H9 (cell line): ENCODE data around the gene SYNE3. TPM values are rescaled to one million over a fixed set of nuclear protein-coding genes. Genes with fewer than 3 reads are reported as not detected.

Source experiments
- DNase-seq: peaks from one replicate; pipeline ENCODE4 v3.0.0-alpha.2; 2017
- H2AFZ ChIP-seq: one replicate; pipeline ENCODE4 v1.6.1; 2013; ENCODE audit warnings: mild to moderate bottlenecking, low read length, control low read depth, moderate library complexity
- H2AK5ac ChIP-seq: 2 replicates; pipeline ENCODE4 v1.6.1; 2013; ENCODE audit warnings: low read length, control low read depth, mixed read lengths; ENCODE audit not compliant: insufficient read length
- H2BK120ac ChIP-seq: one replicate; pipeline ENCODE4 v1.6.1; 2013; ENCODE audit warnings: low read depth, mild to moderate bottlenecking, low read length, control low read depth, inconsistent platforms; ENCODE audit not compliant: poor library complexity, severe bottlenecking
- H2BK12ac ChIP-seq: 2 replicates; pipeline ENCODE4 v1.6.1; 2013; ENCODE audit warnings: low read length, control low read depth, mixed read lengths, low read depth; ENCODE audit not compliant: insufficient read length
- H2BK15ac ChIP-seq: 2 replicates; pipeline ENCODE4 v1.6.1; 2013; ENCODE audit warnings: low read depth, low read length, control low read depth
- H2BK20ac ChIP-seq: one replicate; pipeline ENCODE4 v1.6.1; 2013; ENCODE audit warnings: low read depth, mild to moderate bottlenecking, low read length, control low read depth, inconsistent platforms; ENCODE audit not compliant: poor library complexity, severe bottlenecking
- H2BK5ac ChIP-seq: 2 replicates; pipeline ENCODE4 v1.6.1; 2013; ENCODE audit warnings: low read length, control low read depth, mixed read lengths; ENCODE audit not compliant: insufficient read length
- H3K14ac ChIP-seq: 2 replicates; pipeline ENCODE4 v1.6.1; 2013; ENCODE audit warnings: low read length, control low read depth; ENCODE audit not compliant: insufficient read depth
- H3K18ac ChIP-seq: 2 replicates; pipeline ENCODE4 v1.6.1; 2013; ENCODE audit warnings: low read depth, mild to moderate bottlenecking, mixed read lengths, low read length, control low read depth; ENCODE audit not compliant: insufficient read length
- H3K23ac ChIP-seq: 2 replicates; pipeline ENCODE4 v1.6.1; 2013; ENCODE audit warnings: low read length, control low read depth, mixed read lengths, low read depth; ENCODE audit not compliant: insufficient read length
- H3K23me2 ChIP-seq: 2 replicates; pipeline ENCODE4 v1.6.1; 2013; ENCODE audit warnings: low read depth, mild to moderate bottlenecking, mixed read lengths, low read length, control low read depth; ENCODE audit not compliant: insufficient read length, poor library complexity, severe bottlenecking
- H3K27ac ChIP-seq: 2 replicates; pipeline ENCODE4 v1.5.1; 2013; ENCODE audit warnings: low read length, control low read depth, mixed read lengths, low read depth; ENCODE audit not compliant: insufficient read length
- H3K27me3 ChIP-seq: 2 replicates; pipeline ENCODE4 v1.6.1; 2013; ENCODE audit warnings: low read length, control low read depth, inconsistent platforms; ENCODE audit not compliant: insufficient read depth
- H3K4ac ChIP-seq: 2 replicates; pipeline ENCODE4 v1.6.1; 2013; ENCODE audit warnings: low read depth, mild to moderate bottlenecking, control low read depth, inconsistent platforms, low read length, moderate library complexity
- H3K4me1 ChIP-seq: 2 replicates; pipeline ENCODE4 v1.6.1; 2013; ENCODE audit warnings: low read length, control low read depth, inconsistent platforms; ENCODE audit not compliant: insufficient read depth
- H3K4me2 ChIP-seq: 2 replicates; pipeline ENCODE4 v1.6.1; 2013; ENCODE audit warnings: low read length, control low read depth, mixed read lengths; ENCODE audit not compliant: insufficient read length, insufficient read depth
- H3K56ac ChIP-seq: 2 replicates; pipeline ENCODE4 v1.6.1; 2013; ENCODE audit warnings: low read depth, mild to moderate bottlenecking, mixed read lengths, low read length, control low read depth; ENCODE audit not compliant: insufficient read length
- H3K79me1 ChIP-seq: 2 replicates; pipeline ENCODE4 v1.6.1; 2013; ENCODE audit warnings: low read depth, mild to moderate bottlenecking, moderate library complexity, low read length, control low read depth, inconsistent platforms; ENCODE audit not compliant: insufficient read depth, poor library complexity, severe bottlenecking
- H3K79me2 ChIP-seq: 2 replicates; pipeline ENCODE4 v1.6.1; 2013; ENCODE audit warnings: low read length, control low read depth, inconsistent platforms; ENCODE audit not compliant: insufficient read depth
- H3K9ac ChIP-seq: 2 replicates; pipeline ENCODE4 v1.6.1; 2013; ENCODE audit warnings: low read length, control low read depth, mixed read lengths; ENCODE audit not compliant: insufficient read length; ENCODE audit errors: extremely low read depth
- H3K9me3 ChIP-seq: one replicate; pipeline ENCODE4 v1.6.1; 2013; ENCODE audit warnings: low read depth, low read length, inconsistent platforms; ENCODE audit not compliant: control insufficient read depth
- H3T11ph ChIP-seq: one replicate; pipeline ENCODE4 v1.6.1; 2013; ENCODE audit warnings: mild to moderate bottlenecking, low read length, control low read depth, inconsistent platforms
- H4K20me1 ChIP-seq: one replicate; pipeline ENCODE4 v1.6.1; 2013; ENCODE audit not compliant: control insufficient read depth, insufficient read length, insufficient read depth
- H4K5ac ChIP-seq: 2 replicates; pipeline ENCODE4 v1.6.1; 2013; ENCODE audit warnings: low read depth, mild to moderate bottlenecking, mixed read lengths, low read length, control low read depth; ENCODE audit not compliant: insufficient read length
- H4K8ac ChIP-seq: replicated peaks from 2 replicates; pipeline ENCODE4 v1.6.1; 2013; ENCODE audit warnings: low read length, control low read depth, mixed read lengths, low read depth; ENCODE audit not compliant: insufficient read length
- H4K91ac ChIP-seq: 2 replicates; pipeline ENCODE4 v1.6.1; 2013; ENCODE audit warnings: low read depth, mild to moderate bottlenecking, moderate library complexity, mixed read lengths, low read length, control low read depth; ENCODE audit not compliant: insufficient read length
- H3K27ac Mint-ChIP-seq, 3 experiments: 2 replicates in 2 of 3; 3 replicates in 1 of 3; pipeline ENCODE4 v1.8.0; 2020 to 2021; ENCODE audit warnings: mixed read lengths in 3 of 3, mild to moderate bottlenecking in 1 of 3, moderate library complexity in 1 of 3
- H3K27me3 Mint-ChIP-seq: 2 replicates; pipeline ENCODE4 v1.8.0; 2021; ENCODE audit warnings: low read depth, mild to moderate bottlenecking, moderate library complexity, mixed read lengths
- H3K36me3 Mint-ChIP-seq, 3 experiments: 2 replicates in 2 of 3; 3 replicates in 1 of 3; pipeline ENCODE4 v1.8.0; 2020 to 2021; ENCODE audit warnings: low read depth in 3 of 3, mixed read lengths in 3 of 3; ENCODE audit not compliant: insufficient read depth in 1 of 3
- H3K4me1 Mint-ChIP-seq, 2 experiments: 2 replicates each; pipeline ENCODE4 v1.8.0; 2020; ENCODE audit warnings: mixed read lengths in 2 of 2
- H3K4me3 Mint-ChIP-seq, 2 experiments: 2 replicates in 1 of 2; 3 replicates in 1 of 2; pipeline ENCODE4 v1.8.0; 2020 to 2021; ENCODE audit warnings: mild to moderate bottlenecking in 2 of 2, mixed read lengths in 2 of 2, moderate library complexity in 1 of 2
- H3K9me3 Mint-ChIP-seq, 2 experiments: 2 replicates in 1 of 2; 3 replicates in 1 of 2; pipeline ENCODE4 v1.8.0; 2020; ENCODE audit warnings: mild to moderate bottlenecking in 2 of 2, mixed read lengths in 2 of 2, moderate library complexity in 1 of 2
- CTCF ChIP-seq: fragments of 200-600 bp; sonication (generic); conservative IDR thresholded peaks from 3 replicates; pipeline ENCODE4 v1.8.0; 2021; ENCODE audit warnings: antibody characterized with exemption, mild to moderate bottlenecking
- WGBS: extraction: QIAGEN DNeasy Blood & Tissue Kit; methylation state at CpG from one replicate; pipeline ENCODE4 v1.1.7; 2013; ENCODE audit warnings: missing lambda C conversion rate, low lambda C conversion rate, mixed read lengths; ENCODE audit not compliant: insufficient read length; ENCODE audit errors: extremely low coverage; 5-methylcytosine and 5-hydroxymethylcytosine counted together
- total RNA-seq: library from RNA; stranded (reverse); gene quantifications from 2 replicates; pipeline ENCODE4 v1.2.1, GENCODE V29; 2021

Gene SYNE3
- total RNA-seq, 1 experiment from 2014 or later, result 0.11 TPM

GRCh38 chr14:95476747-95477146, 39.7 kb downstream of the SYNE3 start:
- no peak overlapping the region for H3T11ph ChIP-seq
- H4K20me1 ChIP-seq, result no peaks in the 10 kb centered on the region
- H3K9ac ChIP-seq, result no peak overlapping the region
- Mint-ChIP-seq H3K4me1 (peaks cover 7 to 16% of the 10 kb centered on the region in 2 experiments), H3K4me3 (no peak overlapping the region), H3K9me3 (no peaks in the 10 kb centered on the region), H3K36me3 (no peaks in the 10 kb centered on the region), H3K27me3 (peaks cover 12% of the 10 kb centered on the region), H3K27ac (no peak overlapping the region)
- WGBS, result no CpG with 5 or more reads among the region's 1 CpG
- no peak overlapping the region for H2BK5ac ChIP-seq
- TF ChIP-seq CTCF, result no peak
- no peaks in the 10 kb centered on the region for H3K79me1 ChIP-seq
- H2BK120ac ChIP-seq, result no peak overlapping the region
- H3K27ac ChIP-seq, result no peak overlapping the region
- H3K9me3 ChIP-seq, result no peaks in the 10 kb centered on the region
- H2BK15ac ChIP-seq, result no peak overlapping the region
- no peaks in the 10 kb centered on the region for H3K79me2 ChIP-seq
- no peak overlapping the region for H2BK20ac ChIP-seq
- no peak overlapping the region for H3K14ac ChIP-seq
- no peak overlapping the region for H2AFZ ChIP-seq
- no peak overlapping the region for H4K5ac ChIP-seq
- no peaks in the 10 kb centered on the region for H3K27me3 ChIP-seq
- H3K23ac ChIP-seq, result no peak overlapping the region
- no peak overlapping the region for H3K4ac ChIP-seq
- no peak overlapping the region for H2AK5ac ChIP-seq
- no peak overlapping the region for H4K91ac ChIP-seq
- no peak overlapping the region for H2BK12ac ChIP-seq
- H3K18ac ChIP-seq, result no peak overlapping the region
- no peak overlapping the region for H3K56ac ChIP-seq
- H3K4me2 ChIP-seq, result no peak overlapping the region
- H3K4me1 ChIP-seq, result no peaks in the 10 kb centered on the region
- no peaks in the 10 kb centered on the region for H3K23me2 ChIP-seq
- no peak overlapping the region for H4K8ac ChIP-seq
- no peak for DNase-seq
